Neural progenitor cell (in vitro differentiated cells): Measurements from ENCODE around the gene HNRNPL. TPM values are rescaled to one million over a fixed set of nuclear protein-coding genes. Genes with fewer than 3 reads are reported as not detected.

ENCODE experiments used
- DNase-seq: peaks from one replicate; pipeline ENCODE4 v3.0.0-alpha.2; 2016; ENCODE audit warnings: low spot score
- H2AFZ ChIP-seq: fragments of 200-600 bp; sonication (generic); replicated peaks from 2 replicates; pipeline ENCODE4 v1.6.1; 2016; ENCODE audit warnings: antibody characterized with exemption
- H3F3A ChIP-seq: fragments of 200-600 bp; sonication (generic); 2 replicates; pipeline ENCODE4 v1.6.1; 2016; ENCODE audit warnings: antibody characterized with exemption, low read depth
- H3K27ac ChIP-seq: fragments of 200-600 bp; sonication (generic); 2 replicates; pipeline ENCODE4 v1.5.1; 2016; ENCODE audit warnings: mild to moderate bottlenecking
- H3K27me3 ChIP-seq: fragments of 200-600 bp; sonication (generic); 2 replicates; pipeline ENCODE4 v1.6.1; 2016; ENCODE audit warnings: mild to moderate bottlenecking, moderate library complexity
- H3K36me3 ChIP-seq: fragments of 200-600 bp; sonication (generic); 2 replicates; pipeline ENCODE4 v1.5.1; 2016
- H3K4me1 ChIP-seq: fragments of 200-600 bp; sonication (generic); 2 replicates; pipeline ENCODE4 v1.6.1; 2016; ENCODE audit warnings: mixed run types
- H3K4me2 ChIP-seq: fragments of 200-600 bp; sonication (generic); 2 replicates; pipeline ENCODE4 v1.6.1; 2016
- H3K4me3 ChIP-seq: fragments of 200-600 bp; sonication (generic); 2 replicates; pipeline ENCODE4 v1.5.1; 2016
- H3K79me2 ChIP-seq: fragments of 200-600 bp; sonication (generic); 2 replicates; pipeline ENCODE4 v1.6.1; 2016; ENCODE audit warnings: low read depth
- H3K9ac ChIP-seq: fragments of 200-600 bp; sonication (generic); 2 replicates; pipeline ENCODE4 v1.6.1; 2016
- H3K9me3 ChIP-seq: fragments of 200-600 bp; sonication (generic); 2 replicates; pipeline ENCODE4 v1.5.1; 2016; ENCODE audit warnings: low read depth
- H4K20me1 ChIP-seq: fragments of 200-600 bp; sonication (generic); 2 replicates; pipeline ENCODE4 v1.6.1; 2016; ENCODE audit warnings: low read depth
- H3K27ac Mint-ChIP-seq: 3 replicates; pipeline ENCODE4 v1.8.0; 2021; ENCODE audit warnings: mixed read lengths
- H3K27me3 Mint-ChIP-seq: 2 replicates; pipeline ENCODE4 v1.8.0; 2022; ENCODE audit warnings: low read depth, mild to moderate bottlenecking, inconsistent platforms, moderate library complexity, mixed read lengths; ENCODE audit not compliant: insufficient read depth
- H3K36me3 Mint-ChIP-seq: 3 replicates; pipeline ENCODE4 v1.8.0; 2021; ENCODE audit warnings: mixed read lengths
- H3K4me1 Mint-ChIP-seq: 3 replicates; pipeline ENCODE4 v1.8.0; 2021; ENCODE audit warnings: mixed read lengths
- H3K4me3 Mint-ChIP-seq: 3 replicates; pipeline ENCODE4 v1.8.0; 2021; ENCODE audit warnings: mild to moderate bottlenecking, moderate library complexity, mixed read lengths
- H3K9me3 Mint-ChIP-seq: 3 replicates; pipeline ENCODE4 v1.8.0; 2020; ENCODE audit warnings: mixed read lengths
- EZH2 ChIP-seq: fragments of 200-600 bp; sonication (generic); IDR thresholded peaks from 2 replicates; pipeline ENCODE4 v1.6.1; 2017; ENCODE audit warnings: antibody characterized with exemption, mild to moderate bottlenecking, moderate library complexity
- EZH2phosphoT487 ChIP-seq: fragments of 200-600 bp; sonication (generic); IDR thresholded peaks from 2 replicates; pipeline ENCODE4 v1.6.1; 2017; ENCODE audit warnings: antibody characterized with exemption
- total RNA-seq: library from RNA; depleted of rRNA; stranded (reverse); fragments of >200 nt; gene quantifications from 2 replicates; pipeline ENCODE4 v1.2.3, GENCODE V29; 2015; ENCODE audit warnings: low replicate concordance
- TF ChIP-seq, protein P1 (sequence below): fragments of 200-600 bp; sonication (generic); IDR thresholded peaks from 2 replicates; pipeline ENCODE4 v1.5.1; 2017; ENCODE audit warnings: antibody characterized with exemption, mild to moderate bottlenecking

HNRNPL gene
- total RNA-seq, 1 donor from 2014 or later, result 436 TPM

DNA sequence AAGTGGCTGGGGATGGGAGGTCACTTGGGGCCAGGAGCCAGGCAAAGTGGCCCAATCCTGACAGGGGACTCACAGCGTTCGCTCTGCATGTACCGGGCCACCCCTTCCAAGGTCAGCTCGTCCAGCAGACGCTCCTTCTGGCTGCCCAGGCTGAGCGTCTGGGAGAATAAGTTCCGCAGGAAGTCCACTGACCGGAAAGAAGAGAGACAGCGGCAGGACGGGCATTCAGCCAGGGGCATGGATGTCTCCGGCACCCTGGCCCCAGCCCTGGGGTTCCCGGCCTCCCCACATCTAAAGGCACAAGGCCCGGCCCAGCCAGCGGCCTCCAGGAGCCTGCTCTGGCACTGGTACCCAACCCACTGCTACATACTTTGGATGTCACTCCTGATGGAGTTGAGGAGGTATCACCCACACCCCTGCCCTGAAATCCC, 43.6 kb upstream of the HNRNPL start:
- Histone ChIP-seq H3K9ac (no peak overlapping the region), H3K27ac (no peak overlapping the region), H3K9me3 (no peaks in the 10 kb centered on the region), H3F3A (no peaks in the 10 kb centered on the region), H2AFZ (no peak overlapping the region), H3K4me1 (no peaks in the 10 kb centered on the region), H4K20me1 (no peaks in the 10 kb centered on the region), H3K4me3 (no peak overlapping the region), H3K79me2 (no peaks in the 10 kb centered on the region), H3K36me3 (no peaks in the 10 kb centered on the region), H3K27me3 (peaks cover 3% of the 10 kb centered on the region), H3K4me2 (no peak overlapping the region)
- no peak for DNase-seq
- no peak overlapping the region for H3K4me3 Mint-ChIP-seq
- TF ChIP-seq, protein P1, sequence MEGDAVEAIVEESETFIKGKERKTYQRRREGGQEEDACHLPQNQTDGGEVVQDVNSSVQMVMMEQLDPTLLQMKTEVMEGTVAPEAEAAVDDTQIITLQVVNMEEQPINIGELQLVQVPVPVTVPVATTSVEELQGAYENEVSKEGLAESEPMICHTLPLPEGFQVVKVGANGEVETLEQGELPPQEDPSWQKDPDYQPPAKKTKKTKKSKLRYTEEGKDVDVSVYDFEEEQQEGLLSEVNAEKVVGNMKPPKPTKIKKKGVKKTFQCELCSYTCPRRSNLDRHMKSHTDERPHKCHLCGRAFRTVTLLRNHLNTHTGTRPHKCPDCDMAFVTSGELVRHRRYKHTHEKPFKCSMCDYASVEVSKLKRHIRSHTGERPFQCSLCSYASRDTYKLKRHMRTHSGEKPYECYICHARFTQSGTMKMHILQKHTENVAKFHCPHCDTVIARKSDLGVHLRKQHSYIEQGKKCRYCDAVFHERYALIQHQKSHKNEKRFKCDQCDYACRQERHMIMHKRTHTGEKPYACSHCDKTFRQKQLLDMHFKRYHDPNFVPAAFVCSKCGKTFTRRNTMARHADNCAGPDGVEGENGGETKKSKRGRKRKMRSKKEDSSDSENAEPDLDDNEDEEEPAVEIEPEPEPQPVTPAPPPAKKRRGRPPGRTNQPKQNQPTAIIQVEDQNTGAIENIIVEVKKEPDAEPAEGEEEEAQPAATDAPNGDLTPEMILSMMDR, result no peak
- no peak for TF ChIP-seq EZH2
- TF ChIP-seq EZH2phosphoT487, result no peak
- no peaks in the 10 kb centered on the region for H3K9me3 Mint-ChIP-seq
- H3K27me3 Mint-ChIP-seq, result peaks cover 3% of the 10 kb centered on the region
- H3K36me3 Mint-ChIP-seq, result no peaks in the 10 kb centered on the region
- H3K4me1 Mint-ChIP-seq, result peaks cover 4% of the 10 kb centered on the region
- no peak overlapping the region for H3K27ac Mint-ChIP-seq

DNA sequence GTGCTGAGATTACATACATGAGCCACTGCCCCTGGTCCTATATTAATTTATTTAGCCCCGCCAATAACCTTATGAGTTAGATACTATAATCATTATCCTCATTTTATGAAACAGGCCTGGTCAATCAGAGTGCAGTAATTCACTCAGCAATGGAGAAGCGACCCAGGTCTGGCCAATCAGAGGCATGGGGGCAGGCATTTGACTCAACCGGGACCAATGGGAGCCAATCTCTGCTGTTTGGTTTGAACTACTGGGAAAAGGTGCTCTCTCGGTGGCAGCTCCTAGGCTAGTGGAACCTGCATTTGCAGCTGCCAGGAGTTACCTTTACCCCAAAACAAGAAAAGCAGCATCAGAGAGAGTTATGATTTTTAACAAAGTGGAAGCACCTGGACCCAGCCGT, 43.1 kb upstream of the HNRNPL start:
- Mint-ChIP-seq H3K9me3 (no peaks in the 10 kb centered on the region), H3K27ac (no peak overlapping the region), H3K36me3 (no peaks in the 10 kb centered on the region), H3K4me3 (no peak overlapping the region), H3K4me1 (peaks cover 3% of the 10 kb centered on the region), H3K27me3 (peaks cover 4% of the 10 kb centered on the region)
- H3K79me2 ChIP-seq, result no peaks in the 10 kb centered on the region
- no peak for DNase-seq
- no peak overlapping the region for H3K4me3 ChIP-seq
- no peaks in the 10 kb centered on the region for H3K9me3 ChIP-seq
- no peak overlapping the region for H3K4me2 ChIP-seq
- H2AFZ ChIP-seq, result no peak overlapping the region
- H3K36me3 ChIP-seq, result no peaks in the 10 kb centered on the region
- TF ChIP-seq, protein P1, result no peak
- TF ChIP-seq EZH2, result no peak
- TF ChIP-seq EZH2phosphoT487, result no peak
- H3K27ac ChIP-seq, result no peak overlapping the region
- no peaks in the 10 kb centered on the region for H3K4me1 ChIP-seq
- no peaks in the 10 kb centered on the region for H3K27me3 ChIP-seq
- H3K9ac ChIP-seq, result no peak overlapping the region
- no peaks in the 10 kb centered on the region for H4K20me1 ChIP-seq
- H3F3A ChIP-seq, result no peaks in the 10 kb centered on the region

GRCh38 chr19:38891771-38892170, 42.0 kb upstream of the HNRNPL start:
- no peak overlapping the region for H3K27ac ChIP-seq
- H3K36me3 ChIP-seq, result no peaks in the 10 kb centered on the region
- TF ChIP-seq EZH2phosphoT487, result no peak
- TF ChIP-seq, protein P1, result no peak
- no peak for TF ChIP-seq EZH2

More at GRCh38 chr19:38891771-38892170, 42.0 kb upstream of the HNRNPL start:
- H3K36me3 Mint-ChIP-seq, result no peaks in the 10 kb centered on the region
- peaks cover 2% of the 10 kb centered on the region for H3K27me3 Mint-ChIP-seq
- no peak overlapping the region for H3K9ac ChIP-seq
- no peak overlapping the region for H2AFZ ChIP-seq
- no peak overlapping the region for H3K4me3 Mint-ChIP-seq
- peaks cover 3% of the 10 kb centered on the region for H3K4me1 Mint-ChIP-seq
- no peak for DNase-seq
- no peaks in the 10 kb centered on the region for H3K27me3 ChIP-seq
- no peaks in the 10 kb centered on the region for H3F3A ChIP-seq
- H3K4me3 ChIP-seq, result no peak overlapping the region
- no peaks in the 10 kb centered on the region for H4K20me1 ChIP-seq
- no peaks in the 10 kb centered on the region for H3K79me2 ChIP-seq
- no peaks in the 10 kb centered on the region for H3K9me3 Mint-ChIP-seq
- H3K4me1 ChIP-seq, result no peaks in the 10 kb centered on the region
- no peaks in the 10 kb centered on the region for H3K9me3 ChIP-seq
- H3K27ac Mint-ChIP-seq, result no peak overlapping the region
- H3K4me2 ChIP-seq, result no peak overlapping the region
